ENCODE measurements around the gene ARHGAP19. TPM values are rescaled to one million over a fixed set of nuclear protein-coding genes. Genes with fewer than 3 reads are reported as not detected.

The ARHGAP19 gene
- total RNA-seq, 1 donor from 2014 or later: 11.4 TPM

DNA sequence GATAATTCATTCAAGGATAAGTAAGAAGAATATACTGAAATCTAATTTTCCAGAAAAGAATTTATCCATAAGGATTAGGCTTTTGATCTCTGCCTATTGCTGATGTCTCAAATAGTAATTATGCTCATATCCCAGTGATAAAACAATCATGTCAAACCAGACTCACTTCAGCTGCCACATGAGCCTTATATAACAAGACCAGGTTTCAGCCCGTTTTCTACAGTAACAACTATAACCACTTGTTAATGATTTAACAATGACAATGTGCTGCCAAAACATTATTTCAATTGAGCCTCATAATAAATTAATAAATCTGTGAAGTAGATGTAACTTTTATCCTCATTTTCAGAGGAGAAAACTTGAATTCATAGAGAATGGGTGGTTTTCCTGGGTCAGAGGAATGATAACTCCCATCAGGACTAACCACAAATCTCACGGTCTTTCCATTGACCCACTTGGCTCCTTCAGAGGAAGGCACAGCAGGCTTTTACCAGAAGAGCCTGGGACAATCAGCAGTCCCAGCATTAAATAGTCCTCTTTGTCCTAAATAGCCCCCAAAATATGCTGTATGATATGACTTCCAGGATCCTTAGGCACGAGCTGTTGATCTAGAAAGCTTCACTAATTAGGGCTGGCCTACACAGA lies 64.2 kb downstream of the ARHGAP19 start:
- DNase-seq: no peak

DNA sequence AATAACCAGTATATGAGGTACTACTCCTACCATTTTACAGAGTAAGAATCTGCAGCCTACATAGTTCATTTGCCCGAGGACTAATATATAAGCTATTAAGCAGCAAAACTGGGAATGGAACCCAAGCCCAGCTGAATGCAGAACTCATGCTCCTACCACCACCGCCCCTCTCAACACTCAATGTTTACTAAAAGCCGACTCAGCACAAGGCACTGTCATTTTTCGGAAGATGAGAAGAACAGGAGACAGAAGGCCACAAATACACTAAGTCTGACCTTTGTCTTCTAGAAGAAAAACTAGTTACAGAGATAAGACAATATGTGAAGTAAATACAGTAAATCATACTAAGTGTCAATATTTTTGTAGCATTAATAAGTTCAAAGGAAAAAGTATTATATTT lies 66.0 kb downstream of the ARHGAP19 start:
- DNase-seq: no peak

DNA sequence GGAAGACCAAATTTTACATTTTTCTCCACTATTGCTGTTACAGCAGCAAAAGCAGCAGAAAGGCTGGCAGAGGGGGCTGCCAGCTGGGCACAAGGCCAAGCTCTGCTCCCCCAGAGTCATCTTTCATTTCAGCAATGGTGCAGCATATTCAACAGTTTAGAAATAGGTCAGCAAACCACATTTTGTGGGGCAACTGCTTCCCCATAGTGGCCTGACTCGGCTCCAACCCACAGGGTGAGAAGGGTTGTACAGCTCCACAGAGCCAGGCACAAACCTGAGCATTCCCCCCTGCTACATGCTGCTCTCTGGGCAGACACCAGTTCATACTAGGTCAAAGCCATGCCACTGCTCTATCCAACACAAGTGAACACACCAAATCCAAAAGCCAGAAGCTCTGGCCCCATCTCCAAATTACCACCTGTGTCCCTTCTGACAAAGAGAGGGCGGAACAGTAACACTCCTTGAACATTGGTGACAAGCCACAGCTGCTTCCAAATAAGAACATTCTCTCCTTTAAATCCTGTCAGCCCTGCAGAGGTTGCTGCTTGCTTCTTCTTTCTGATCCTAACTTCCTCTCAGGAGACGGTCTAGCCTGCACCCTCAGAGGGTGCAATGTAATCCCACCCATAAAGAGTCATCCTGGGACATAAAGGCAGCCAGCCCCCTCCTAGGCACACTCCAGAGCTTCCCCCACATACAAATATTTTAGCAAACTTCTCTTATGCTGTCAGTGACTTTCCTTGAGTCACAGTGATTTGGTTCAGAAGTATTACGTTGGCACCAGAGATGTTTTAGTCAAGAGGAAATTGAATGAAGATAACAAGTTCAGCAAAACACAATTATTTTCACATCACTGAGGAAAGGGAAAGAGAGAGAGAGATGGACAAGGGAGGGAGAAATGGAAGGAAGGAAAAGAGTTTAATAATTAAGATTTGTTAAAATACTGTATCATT lies 67.7 kb downstream of the ARHGAP19 start:
- no peak for DNase-seq

DNA sequence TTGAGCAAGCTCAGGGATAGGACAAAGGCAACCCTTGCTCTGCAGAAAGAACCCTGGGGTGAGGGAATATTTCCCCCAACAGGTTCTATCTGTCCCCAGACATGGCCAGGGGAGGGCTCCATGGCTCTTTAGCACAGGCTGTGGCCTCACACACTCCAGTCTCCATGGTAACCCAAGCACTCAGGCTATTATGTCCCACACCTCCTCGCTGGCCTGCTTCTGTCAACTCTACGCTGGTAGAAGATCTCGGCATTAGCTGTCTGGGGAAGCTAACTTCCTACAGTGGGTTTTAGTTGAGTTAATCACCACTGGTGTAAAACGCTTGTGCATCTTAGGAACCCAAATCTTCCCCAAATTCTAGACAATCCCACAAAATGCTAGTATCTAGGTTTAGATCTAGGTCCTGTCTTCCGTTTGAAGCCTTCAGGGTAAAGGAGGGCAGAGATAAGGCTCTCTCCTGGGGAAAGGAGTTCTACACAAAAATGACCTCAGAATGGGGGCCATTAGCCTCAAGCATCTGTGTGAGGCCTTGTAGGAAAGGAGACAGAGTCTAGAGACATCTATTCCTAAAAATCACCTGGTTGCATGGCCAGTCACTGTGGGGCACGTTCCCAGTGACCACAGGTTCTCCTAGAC lies 70.0 kb downstream of the ARHGAP19 start:
- DNase-seq: no peak

DNA sequence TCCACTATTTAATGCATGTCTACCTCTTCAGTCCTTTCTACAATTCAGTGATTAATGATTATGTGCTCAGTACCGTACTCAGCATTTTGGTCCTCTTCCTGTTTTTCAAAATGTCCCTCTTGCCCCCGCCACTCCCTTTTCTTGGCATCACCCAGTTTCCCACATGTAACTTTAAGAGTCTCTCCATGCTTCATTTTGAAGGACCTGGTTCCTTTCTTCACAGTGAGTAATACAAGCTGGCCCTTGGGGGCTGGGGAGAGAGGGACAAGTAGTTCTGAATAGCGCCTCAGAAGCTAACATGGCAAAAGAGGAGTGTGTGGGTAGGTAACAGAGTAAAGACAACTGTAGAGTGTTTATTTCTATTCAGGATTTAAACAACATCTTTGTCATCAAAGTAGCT lies 72.1 kb downstream of the ARHGAP19 start:
- no peak for DNase-seq

DNA sequence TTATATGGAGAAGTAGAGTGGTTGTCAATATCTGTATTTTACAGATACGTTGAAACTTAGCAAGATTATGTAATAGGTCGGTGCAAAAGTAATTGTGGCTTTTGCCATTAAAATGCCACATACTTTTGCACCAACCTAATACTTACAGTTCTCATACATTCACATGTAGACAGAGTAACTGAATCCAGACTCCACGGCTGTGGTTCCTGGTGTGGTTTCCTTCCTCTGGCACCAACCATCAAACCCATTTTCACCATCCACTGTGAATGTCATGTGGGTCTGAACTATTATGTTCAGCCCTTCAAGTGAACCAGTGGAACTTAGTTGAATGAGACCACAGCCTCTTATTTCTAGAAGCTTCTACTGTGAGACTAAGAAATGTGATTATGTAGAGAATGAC lies 75.1 kb downstream of the ARHGAP19 start:
- no peak for DNase-seq

DNA sequence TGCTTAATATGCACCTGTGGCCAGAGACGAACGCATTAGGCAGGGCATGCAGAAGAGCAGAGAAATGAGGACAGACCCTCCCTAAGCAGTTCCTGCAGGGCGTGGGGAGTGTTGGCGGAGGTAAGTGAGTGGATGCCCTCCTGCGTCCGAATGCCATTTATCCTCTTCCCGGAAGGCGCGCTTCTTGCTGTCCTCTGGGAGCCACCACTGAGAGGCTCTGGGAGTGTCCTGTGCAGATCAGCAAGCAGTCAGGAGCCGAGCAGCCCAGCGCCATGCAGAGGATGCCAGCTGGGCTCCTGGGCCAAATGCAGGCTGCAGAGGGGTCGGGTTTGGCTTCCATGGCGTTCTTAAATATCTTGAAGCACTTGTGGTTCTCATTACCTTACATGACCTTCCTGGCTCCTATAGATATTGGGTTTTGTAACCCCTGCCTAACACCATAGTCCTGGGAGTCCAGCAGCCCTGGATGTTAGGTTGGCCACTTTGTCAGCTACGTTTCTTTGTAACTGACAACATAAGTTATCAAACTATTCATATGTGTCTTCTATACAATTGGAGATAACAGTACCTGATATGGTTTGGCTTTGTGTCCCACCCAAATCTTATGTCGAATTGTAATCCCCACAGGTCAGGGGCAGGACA lies 76.7 kb downstream of the ARHGAP19 start:
- DNase-seq: no peak

DNA sequence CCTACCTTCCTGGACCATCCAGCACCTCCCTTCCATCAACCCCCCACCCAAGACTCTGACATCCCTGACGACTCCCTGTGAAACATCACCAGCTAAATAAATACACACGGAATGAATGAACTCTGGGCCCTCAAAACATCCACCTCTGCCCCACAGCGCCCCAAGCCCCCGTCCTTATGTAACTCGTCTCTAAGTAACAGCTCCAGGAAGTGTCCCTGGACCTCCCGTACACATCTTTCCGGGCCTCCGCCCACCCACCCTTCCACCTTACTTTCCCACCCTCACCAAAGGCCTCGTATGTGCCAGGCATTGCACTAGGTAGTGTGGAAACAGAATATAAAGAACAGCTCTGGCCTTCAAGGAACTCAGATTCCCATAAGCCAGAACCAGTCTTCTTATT lies 79.0 kb downstream of the ARHGAP19 start:
- DNase-seq: no peak

DNA sequence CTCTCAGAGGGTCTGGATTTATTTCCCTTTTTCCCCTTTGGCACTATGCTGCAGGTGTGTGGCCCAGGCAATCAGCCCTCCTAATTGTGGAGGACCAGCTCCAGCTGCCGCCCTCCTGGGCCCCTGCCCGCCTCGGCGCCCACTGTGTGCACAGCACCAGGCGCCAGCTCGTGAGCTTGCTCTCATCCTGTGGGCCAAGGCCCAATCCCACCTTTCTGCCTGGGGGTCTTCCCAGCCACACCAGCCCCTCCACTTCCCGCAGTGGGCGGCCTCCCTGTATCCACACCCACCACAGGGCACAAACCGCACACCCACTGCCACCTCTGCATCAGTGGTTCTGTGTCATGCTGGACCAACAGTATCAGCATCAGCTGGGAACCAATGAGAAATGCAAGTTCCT lies 81.2 kb downstream of the ARHGAP19 start:
- DNase-seq: no peak

DNA sequence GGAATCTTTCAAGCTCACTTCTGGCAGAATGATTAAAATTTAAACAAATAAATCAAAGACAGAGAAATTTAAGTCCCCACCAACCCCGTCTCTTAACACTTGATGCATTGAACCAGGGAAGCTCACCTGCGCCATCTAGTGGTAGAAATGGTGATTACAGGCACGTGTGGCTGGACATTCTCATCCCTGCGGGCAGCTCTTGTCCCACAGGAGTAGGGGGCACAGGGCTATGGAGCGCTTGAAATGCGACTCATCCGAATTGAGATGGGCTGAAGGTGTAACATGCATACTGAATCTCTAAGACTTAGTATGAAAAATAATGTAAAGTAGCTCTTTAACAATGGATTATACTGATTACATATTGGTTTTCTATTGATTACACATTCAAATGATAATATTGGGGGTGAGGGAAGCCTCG lies 81.9 kb downstream of the ARHGAP19 start:
- peak; percentile 90 for DNase-seq

DNA sequence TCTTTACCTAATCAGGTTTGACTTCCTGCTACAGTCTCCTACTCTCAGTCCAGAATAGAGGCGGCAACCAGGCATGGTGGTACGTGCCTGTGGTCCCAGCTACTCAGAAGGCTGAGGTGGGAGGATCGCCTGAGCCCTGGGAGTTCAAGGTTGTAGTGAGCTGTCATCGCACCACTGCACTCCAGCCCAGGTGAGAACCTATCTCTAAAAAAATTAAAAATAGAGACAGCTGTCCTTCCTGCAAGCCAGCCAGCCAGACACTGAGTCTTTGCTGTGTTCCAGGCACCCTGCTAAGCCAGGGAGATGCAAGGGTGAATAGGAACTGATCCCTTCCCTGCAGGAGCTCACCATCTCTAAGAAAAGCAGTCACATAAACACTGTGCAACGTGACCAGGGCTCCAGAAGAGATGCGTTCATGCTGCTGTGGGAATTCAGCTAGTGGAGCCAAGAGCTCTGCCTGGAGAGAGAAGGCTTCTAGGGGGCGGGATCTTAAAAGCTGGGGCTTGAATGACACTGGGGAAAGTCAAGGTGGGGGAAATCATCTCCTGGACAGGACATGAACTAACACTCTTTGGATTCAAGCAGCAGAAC lies 84.6 kb downstream of the ARHGAP19 start:
- no peak for DNase-seq

DNA sequence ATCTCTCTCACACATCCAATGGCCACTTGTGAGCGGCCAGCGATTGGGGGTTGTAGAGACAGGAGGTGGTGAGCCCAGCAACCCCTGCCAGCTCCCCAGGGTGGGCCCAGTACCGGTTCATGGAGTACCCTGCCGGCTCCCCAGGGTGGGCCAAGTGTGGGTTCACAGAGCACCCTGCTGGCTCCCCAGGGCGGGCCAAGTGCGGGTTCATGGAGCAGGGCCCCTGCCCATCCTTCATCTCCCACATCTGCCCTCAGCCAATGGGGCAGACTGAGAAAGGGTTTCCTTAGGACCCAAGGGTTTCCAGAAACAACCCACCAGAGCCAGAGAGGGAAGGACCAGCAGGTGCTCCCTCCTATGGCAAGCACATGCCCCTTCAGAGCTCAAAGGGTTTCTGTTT lies 85.3 kb downstream of the ARHGAP19 start:
- DNase-seq: no peak

DNA sequence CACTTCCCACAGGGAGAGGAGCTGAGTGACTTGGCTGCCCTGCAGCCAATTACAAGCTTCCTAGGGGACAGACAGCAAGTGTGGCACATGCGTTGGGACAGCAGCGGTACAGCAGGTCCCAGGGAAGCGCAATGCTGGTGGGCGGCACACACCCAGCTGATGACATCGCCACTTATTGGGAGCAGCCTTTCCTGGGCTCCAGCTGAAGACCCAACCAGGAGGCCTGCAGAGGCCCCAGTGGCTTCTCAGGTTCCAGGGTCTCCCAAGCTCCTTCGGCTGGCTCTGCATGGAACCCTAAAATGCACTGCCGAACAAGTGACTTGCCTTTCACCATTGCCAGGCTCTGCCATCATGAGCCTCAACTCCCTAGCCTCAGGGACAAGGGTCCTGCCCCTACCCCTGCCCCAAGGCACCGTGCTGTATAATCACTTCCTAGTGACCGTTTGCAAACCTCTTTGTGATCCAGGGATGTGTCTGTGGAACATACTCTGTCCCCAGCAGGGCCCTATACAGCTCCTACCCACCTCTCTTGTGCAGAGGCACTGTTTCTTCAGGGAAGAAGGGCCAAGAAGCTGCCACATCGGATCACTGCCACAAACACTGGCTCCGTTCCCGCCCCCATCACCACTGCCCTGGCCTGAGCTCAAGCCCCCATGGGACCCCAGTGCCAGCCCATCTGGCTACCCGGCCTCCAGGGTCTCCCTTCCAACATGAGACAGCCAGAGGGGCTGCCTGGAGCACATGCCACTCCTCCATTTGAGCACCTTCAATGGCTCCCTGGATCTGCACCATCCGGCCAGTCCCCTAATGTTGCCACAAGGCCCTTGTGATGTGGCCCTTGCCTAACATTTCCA lies 87.4 kb downstream of the ARHGAP19 start:
- DNase-seq: no peak

DNA sequence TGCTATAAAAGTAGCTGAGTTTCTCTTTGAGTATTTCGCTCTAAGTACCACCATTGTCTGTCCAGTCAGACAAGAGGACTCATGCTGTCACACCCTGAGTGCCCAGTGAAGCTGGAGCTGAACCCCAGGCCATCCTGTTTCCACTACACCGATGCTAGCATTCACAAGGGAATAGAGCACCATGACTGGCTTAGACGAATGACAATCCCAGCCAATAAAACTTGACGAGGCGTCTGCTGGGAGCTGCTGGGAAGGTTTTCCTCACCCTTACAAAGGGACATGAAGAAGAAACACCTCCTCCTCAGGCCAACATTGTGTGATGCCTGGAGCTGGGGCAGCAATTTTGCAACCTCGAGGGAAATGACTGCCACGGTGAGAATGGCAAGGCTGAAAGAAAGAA lies 89.2 kb downstream of the ARHGAP19 start:
- DNase-seq: no peak

DNA sequence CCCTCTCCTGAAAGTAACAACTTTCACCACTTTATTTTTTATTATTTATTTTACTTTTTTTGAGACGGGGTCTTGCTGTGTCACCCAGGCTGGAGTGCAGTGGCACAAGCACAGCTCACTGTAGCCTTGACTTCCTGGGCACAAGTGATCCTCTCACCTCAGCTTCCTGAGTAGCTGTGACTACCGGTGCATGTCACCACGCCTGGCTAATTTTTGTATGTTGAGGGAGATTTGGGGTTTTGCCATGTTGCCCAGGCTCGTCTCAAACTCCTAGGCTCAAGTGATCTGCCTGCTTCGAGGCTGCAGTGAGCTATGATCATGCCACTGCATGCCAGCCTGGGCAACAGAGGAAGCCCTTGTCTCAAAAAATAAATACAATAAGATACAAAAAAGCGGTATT lies 91.8 kb downstream of the ARHGAP19 start:
- DNase-seq: no peak

DNA sequence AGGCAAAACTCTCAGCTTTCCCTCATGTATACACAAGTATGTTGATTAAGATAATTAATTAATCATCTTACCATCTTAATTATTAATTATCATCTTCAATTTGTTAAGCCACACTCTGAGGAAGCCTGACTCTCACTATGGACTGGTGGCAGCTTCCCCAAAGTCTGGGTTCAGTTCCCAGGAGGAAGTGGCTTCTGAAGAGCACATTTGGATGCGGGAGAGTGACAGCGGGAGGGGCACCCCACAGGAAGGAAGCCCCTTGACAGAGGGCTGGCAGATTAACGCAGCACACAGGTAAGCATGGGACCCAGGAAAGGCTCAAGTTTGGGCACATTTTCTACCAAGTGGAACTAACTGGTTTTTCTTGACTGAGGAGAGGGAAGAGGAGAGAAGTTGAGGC lies 93.3 kb downstream of the ARHGAP19 start:
- no peak for DNase-seq

DNA sequence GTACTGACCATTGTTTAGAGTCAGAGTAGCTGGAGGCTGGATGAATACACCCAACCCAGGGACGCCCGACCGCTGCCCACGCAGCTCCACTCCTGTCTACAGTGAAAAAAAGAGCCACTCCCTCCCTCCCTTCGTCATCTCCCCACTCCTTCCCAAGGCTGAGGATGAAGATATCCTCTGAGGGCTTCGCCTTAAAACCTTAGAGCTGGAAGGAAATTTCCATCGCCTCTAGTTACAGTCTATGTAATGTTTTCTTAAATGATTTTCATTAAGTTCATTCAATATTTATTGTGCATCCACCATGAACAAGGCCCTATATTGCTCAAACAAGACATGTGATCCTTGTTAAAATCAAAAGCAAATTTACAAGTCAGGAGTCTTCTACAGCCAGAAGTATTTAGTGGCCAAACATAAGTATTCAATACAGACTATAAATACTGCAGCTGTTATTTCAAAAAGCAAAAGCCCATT lies 95.4 kb downstream of the ARHGAP19 start:
- no peak for DNase-seq

DNA sequence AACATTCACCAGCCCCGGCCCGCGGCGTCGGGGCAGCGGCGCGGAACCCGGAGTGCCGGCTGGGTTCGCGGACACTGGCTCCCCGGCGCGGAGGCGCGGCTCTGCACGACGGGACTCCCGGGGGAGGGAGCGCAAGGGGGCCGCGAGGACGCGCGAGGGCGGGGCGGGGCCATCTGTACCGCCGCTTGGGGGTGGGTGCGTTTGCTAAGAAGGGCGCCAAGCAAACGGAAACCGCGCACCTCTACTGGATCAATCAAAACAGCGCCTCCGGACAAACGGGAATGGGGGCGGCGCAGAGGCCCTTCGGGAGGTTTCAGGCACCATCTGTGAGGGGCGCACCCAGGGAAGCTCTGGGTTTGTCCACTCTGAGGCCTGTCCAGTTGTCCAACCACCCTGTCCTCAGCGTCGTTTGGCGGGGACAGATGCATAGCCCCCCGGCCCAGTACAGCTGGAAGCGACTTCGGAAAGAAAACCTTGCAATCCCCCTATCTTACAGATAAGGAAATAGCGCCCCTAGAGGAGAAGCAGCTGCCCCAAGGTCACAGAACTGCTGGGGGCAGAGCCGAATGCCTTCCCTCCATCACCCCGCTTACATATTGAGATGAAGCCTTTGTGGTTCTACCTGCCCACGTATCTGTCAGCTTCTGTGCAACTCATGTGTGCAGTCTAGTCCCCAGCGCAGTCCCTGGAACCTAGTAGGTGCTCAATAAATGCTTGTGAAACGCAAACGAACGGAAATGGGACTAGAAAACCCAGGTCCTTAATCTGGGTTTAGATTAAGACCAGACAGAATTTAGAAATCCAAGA lies 96.0 kb downstream of the ARHGAP19 start:
- peak; percentile 67 for DNase-seq

DNA sequence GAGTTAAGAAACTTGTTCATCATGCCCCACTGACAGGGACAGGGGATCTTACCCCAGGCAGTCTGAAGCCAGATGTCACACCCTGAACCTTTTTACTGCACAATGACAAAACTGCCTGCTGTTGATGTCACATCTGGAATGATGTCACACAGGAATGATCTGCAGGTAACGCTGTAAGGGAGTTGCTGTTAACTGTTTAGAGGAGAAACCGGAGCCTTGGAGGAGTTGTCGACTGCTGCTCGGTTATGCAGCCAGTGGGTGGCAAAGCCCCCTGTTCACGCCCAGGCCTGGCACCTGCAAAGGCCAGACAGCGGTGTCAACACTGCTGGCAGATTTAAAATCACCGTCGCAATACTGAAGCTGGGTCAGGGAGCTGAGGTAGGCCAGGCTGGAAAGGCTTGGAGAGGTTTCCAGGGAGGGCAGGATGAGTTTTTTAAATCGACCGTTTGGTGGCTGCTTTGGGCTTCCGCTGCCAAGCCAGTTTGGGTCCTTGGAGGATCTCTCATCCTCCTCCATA lies 96.7 kb downstream of the ARHGAP19 start:
- DNase-seq: no peak

DNA sequence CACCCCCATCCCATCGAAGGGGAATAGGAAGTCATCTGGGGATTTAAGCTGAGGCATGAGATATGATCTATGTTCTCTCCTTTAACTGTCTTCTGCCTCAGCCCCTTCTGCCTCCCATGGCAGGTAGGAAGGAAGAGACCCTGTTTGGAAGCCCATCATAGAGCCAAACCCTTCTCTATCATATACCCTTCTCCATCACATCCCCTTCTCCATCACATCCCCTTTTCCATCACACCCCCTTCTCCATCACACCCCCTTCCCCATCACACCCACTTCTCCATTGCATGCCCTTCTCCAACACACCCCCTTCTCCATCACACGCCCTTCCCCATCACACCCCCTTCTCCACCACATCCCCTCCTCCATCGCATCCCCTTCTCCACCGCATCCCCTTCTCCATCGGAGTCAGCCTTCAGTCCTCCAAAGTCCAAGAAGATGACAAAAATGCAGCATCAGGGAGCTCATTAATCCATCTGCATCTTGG lies 99.4 kb downstream of the ARHGAP19 start:
- DNase-seq: no peak

Data from dermis blood vessel endothelial cell (primary cell).